Vagina (tissue), 2 donors: ENCODE results near the gene DLG2.

Experiments used
- POLR2A ChIP-seq, 2 donors: fragments of 450-650 bp; IDR thresholded peaks; one replicate each; pipeline ENCODE4 v1.6.1; 2017; ENCODE audit warnings: antibody characterized with exemption in 2 of 2, mild to moderate bottlenecking in 2 of 2, moderate library complexity in 2 of 2
- TF ChIP-seq, protein P1 (sequence below), 3 experiments: fragments of 450-650 bp in 2 of 3; fragments of 200-600 bp in 1 of 3; sonication (generic) in 1 of 3; IDR thresholded peaks; one replicate each; pipeline ENCODE4 v1.5.1; 2017 to 2019; ENCODE audit warnings: antibody characterized with exemption in 3 of 3, mild to moderate bottlenecking in 2 of 3, moderate library complexity in 2 of 3

DNA sequence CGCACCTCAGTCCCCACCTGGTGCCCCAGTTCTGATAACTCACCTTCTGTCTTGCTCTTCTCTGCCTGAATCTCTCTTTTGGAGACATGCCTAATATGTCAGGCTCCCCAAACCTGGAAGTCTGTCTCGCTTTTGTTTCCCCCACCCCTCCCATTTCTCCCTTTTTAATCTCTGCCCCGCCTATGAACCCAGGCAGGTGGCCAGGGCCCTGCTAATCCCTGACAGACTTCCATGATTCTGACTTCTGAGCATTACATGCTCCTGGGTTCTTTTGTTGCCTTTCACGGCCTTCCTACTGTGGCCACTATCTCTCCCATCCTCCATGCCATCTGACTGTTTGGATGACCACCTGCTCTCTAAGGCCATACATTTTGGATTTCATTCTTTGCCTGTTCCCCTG, 1220.1 kb downstream of the DLG2 start:
- TF ChIP-seq, protein P1, sequence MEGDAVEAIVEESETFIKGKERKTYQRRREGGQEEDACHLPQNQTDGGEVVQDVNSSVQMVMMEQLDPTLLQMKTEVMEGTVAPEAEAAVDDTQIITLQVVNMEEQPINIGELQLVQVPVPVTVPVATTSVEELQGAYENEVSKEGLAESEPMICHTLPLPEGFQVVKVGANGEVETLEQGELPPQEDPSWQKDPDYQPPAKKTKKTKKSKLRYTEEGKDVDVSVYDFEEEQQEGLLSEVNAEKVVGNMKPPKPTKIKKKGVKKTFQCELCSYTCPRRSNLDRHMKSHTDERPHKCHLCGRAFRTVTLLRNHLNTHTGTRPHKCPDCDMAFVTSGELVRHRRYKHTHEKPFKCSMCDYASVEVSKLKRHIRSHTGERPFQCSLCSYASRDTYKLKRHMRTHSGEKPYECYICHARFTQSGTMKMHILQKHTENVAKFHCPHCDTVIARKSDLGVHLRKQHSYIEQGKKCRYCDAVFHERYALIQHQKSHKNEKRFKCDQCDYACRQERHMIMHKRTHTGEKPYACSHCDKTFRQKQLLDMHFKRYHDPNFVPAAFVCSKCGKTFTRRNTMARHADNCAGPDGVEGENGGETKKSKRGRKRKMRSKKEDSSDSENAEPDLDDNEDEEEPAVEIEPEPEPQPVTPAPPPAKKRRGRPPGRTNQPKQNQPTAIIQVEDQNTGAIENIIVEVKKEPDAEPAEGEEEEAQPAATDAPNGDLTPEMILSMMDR (IDR thresholded peaks at IDR 0.05): no peak
- TF ChIP-seq POLR2A (IDR thresholded peaks at IDR 0.05): no peak
